Measurements from ENCODE around the gene ABR.

The ABR gene

GRCh38 chr17:1095090-1095852 is 84.5 kb downstream of the ABR start:
- TF ChIP-seq CTCF (IDR thresholded peaks at IDR 0.05; ENCODE audit: low read depth, low read length): no peak

GRCh38 chr17:1094591-1094990 is 85.2 kb downstream of the ABR start:
- DNase-seq (ENCODE audit: extremely low read depth, low read depth): no peak
- TF ChIP-seq CTCF (IDR thresholded peaks at IDR 0.05; ENCODE audit: low read depth, low read length): no peak

More at GRCh38 chr17:1095090-1095852, 84.5 kb downstream of the ABR start:
- no peak for DNase-seq (ENCODE audit: extremely low read depth, low read depth)

- TF ChIP-seq CTCF (IDR thresholded peaks at IDR 0.05; ENCODE audit: low read depth, low read length): no peak
- no peak for DNase-seq (ENCODE audit: extremely low read depth, low read depth)
Observed at GRCh38 chr17:1091900-1092299, 87.9 kb downstream of the ABR start.

GRCh38 chr17:1091190-1091534 is 88.6 kb downstream of the ABR start:
- no peak for TF ChIP-seq CTCF (IDR thresholded peaks at IDR 0.05; ENCODE audit: low read depth, low read length)
- DNase-seq (ENCODE audit: extremely low read depth, low read depth): no peak

- no peak for TF ChIP-seq CTCF (IDR thresholded peaks at IDR 0.05; ENCODE audit: low read depth, low read length)
Observed at GRCh38 chr17:1090465-1091189, 89.2 kb downstream of the ABR start.

GRCh38 chr17:1089915-1090314 is 89.9 kb downstream of the ABR start:
- no peak for DNase-seq (ENCODE audit: extremely low read depth, low read depth)
- no peak for TF ChIP-seq CTCF (IDR thresholded peaks at IDR 0.05; ENCODE audit: low read depth, low read length)

More at GRCh38 chr17:1090465-1091189, 89.2 kb downstream of the ABR start:
- no peak for DNase-seq (ENCODE audit: extremely low read depth, low read depth)
